Measurements from ENCODE around the gene HHIP. TPM values are rescaled to one million over a fixed set of nuclear protein-coding genes. Genes with fewer than 3 reads are reported as not detected.

The HHIP gene
- polyA plus RNA-seq, 1 experiment = 0.88 TPM

- no peak for DNase-seq (ENCODE audit: low read depth)
- Histone ChIP-seq H3K27me3 (ENCODE audit: control insufficient read depth, insufficient read depth, low read length) (no peaks in the 10 kb centered on the region), H3K4me3 (ENCODE audit: low read depth, low read length) (no peak overlapping the region), H3K36me3 (ENCODE audit: control insufficient read depth, insufficient read depth, low read length) (no peaks in the 10 kb centered on the region)
- POLR2A ChIA-PET = no interaction called here
- TF ChIP-seq CTCF (IDR thresholded peaks at IDR 0.05; ENCODE audit: insufficient read depth, low read depth, low read length) = no peak
- CTCF ChIA-PET = no interaction called here
Measured at GRCh38 chr4:144656850-144657249, 10.9 kb downstream of the HHIP start.

GRCh38 chr4:144658015-144658567 lies 12.1 kb downstream of the HHIP start:
- no peak for DNase-seq (ENCODE audit: low read depth)
- POLR2A ChIA-PET = no interaction called here
- CTCF ChIA-PET = no interaction called here
- no peak overlapping the region for H3K4me3 ChIP-seq (ENCODE audit: low read depth, low read length)
- TF ChIP-seq CTCF (IDR thresholded peaks at IDR 0.05; ENCODE audit: insufficient read depth, low read depth, low read length) = no peak
- no peaks in the 10 kb centered on the region for H3K36me3 ChIP-seq (ENCODE audit: control insufficient read depth, insufficient read depth, low read length)
- H3K27me3 ChIP-seq (ENCODE audit: control insufficient read depth, insufficient read depth, low read length) = no peaks in the 10 kb centered on the region

GRCh38 chr4:144658903-144659302 lies 12.9 kb downstream of the HHIP start:
- H3K4me3 ChIP-seq (ENCODE audit: low read depth, low read length) = no peak overlapping the region
- CTCF ChIA-PET = no interaction called here
- H3K36me3 ChIP-seq (ENCODE audit: control insufficient read depth, insufficient read depth, low read length) = no peaks in the 10 kb centered on the region
- H3K27me3 ChIP-seq (ENCODE audit: control insufficient read depth, insufficient read depth, low read length) = no peaks in the 10 kb centered on the region; the same call in 1 of the 2 replicates
- DNase-seq (ENCODE audit: low read depth) = peak; percentile 50
- POLR2A ChIA-PET = no interaction called here
- no peak for TF ChIP-seq CTCF (IDR thresholded peaks at IDR 0.05; ENCODE audit: insufficient read depth, low read depth, low read length)

- Histone ChIP-seq H3K27me3 (ENCODE audit: control insufficient read depth, insufficient read depth, low read length) (no peaks in the 10 kb centered on the region; the same call in 1 of the 2 replicates), H3K4me3 (ENCODE audit: low read depth, low read length) (no peak overlapping the region), H3K36me3 (ENCODE audit: control insufficient read depth, insufficient read depth, low read length) (no peaks in the 10 kb centered on the region)
- POLR2A ChIA-PET = no interaction called here
- DNase-seq (ENCODE audit: low read depth) = no peak
- TF ChIP-seq CTCF (IDR thresholded peaks at IDR 0.05; ENCODE audit: insufficient read depth, low read depth, low read length) = no peak
- CTCF ChIA-PET = no interaction called here
Measured at GRCh38 chr4:144659447-144659846, 13.5 kb downstream of the HHIP start.

- no peak for TF ChIP-seq CTCF (IDR thresholded peaks at IDR 0.05; ENCODE audit: insufficient read depth, low read depth, low read length)
Measured at GRCh38 chr4:144663834-144664475, 18.0 kb downstream of the HHIP start.

More at GRCh38 chr4:144663834-144664475, 18.0 kb downstream of the HHIP start:
- DNase-seq (ENCODE audit: low read depth) = no peak
- Histone ChIP-seq H3K4me3 (ENCODE audit: low read depth, low read length) (no peak overlapping the region), H3K36me3 (ENCODE audit: control insufficient read depth, insufficient read depth, low read length) (no peaks in the 10 kb centered on the region), H3K27me3 (ENCODE audit: control insufficient read depth, insufficient read depth, low read length) (no peaks in the 10 kb centered on the region; the same call in 1 of the 2 replicates)
- ChIA-PET CTCF (no interaction called here), POLR2A (no interaction called here)

All from BJ (cell line).